ENCODE results near the gene RNF223. TPM values are rescaled to one million over a fixed set of nuclear protein-coding genes. Genes with fewer than 3 reads are reported as not detected.

Gene RNF223
- total and polyA plus RNA-seq, 2 experiments from 2014 or later: not detected

- in situ Hi-C loops (cut with MboI): no loop called here
- Histone ChIP-seq H3K27me3 (replicated peaks; ENCODE audit: insufficient read depth) (no peaks in the 10 kb centered on the region), H4K20me1 (ENCODE audit: insufficient read depth) (no peaks in the 10 kb centered on the region), H3K4me3 (peak overlapping the region; percentile 70), H3K4me2 (ENCODE audit: unreplicated experiment) (peak overlapping the region; percentile 46), H3K9me3 (ENCODE audit: low read depth) (no peaks in the 10 kb centered on the region), H3K27ac (no peak overlapping the region), H3K79me2 (ENCODE audit: insufficient read depth) (no peaks in the 10 kb centered on the region), H3F3A (ENCODE audit: insufficient read depth) (no peaks in the 10 kb centered on the region), H3K9ac (peak overlapping the region; percentile 3; the same call in 1 of the 2 replicates), H3K36me3 (ENCODE audit: low read depth) (no peaks in the 10 kb centered on the region), H3K9me2 (ENCODE audit: insufficient read depth) (no peaks in the 10 kb centered on the region), H3K4me1 (ENCODE audit: insufficient read depth) (0 out of 2 replicates have a peak, but pooled peaks cover 6% of the 10 kb centered on the region), H2AFZ (no peak overlapping the region; the same call in 1 of the 2 replicates)
- DNase-seq: peak; percentile 78
- WGBS, 2 experiments (ENCODE audit: low coverage in 1 of 2, low lambda C conversion rate in 2 of 2, missing lambda C conversion rate in 2 of 2): 20 to 24% methylated on average over 29 of the region's 33 CpGs
- TF ChIP-seq EZH2 (IDR thresholded peaks at IDR 0.05; ENCODE audit: insufficient read depth, poor library complexity, severe bottlenecking) (no peak), EZH2phosphoT487 (IDR thresholded peaks at IDR 0.05; ENCODE audit: insufficient read depth, low read depth) (no peak)
Measured at GRCh38 chr1:1021010-1021919, 52.8 kb downstream of the RNF223 start.

Other genes starting within 250 kb of the RNF223 start
- gene SAMD11, start 150.4 kb downstream of the RNF223 start, total RNA-seq (2014; rRNA removed; shearing (Covaris generic)): 40.9 and 68.3 TPM in 2 replicates
- gene SAMD11, start 150.4 kb downstream of the RNF223 start, polyA plus RNA-seq (2016; fragmentation: Nextera tagmentation; extraction: Ambion mirVana): 8.0 and 8.2 TPM in 2 replicates
- 66.4 and 67.3 TPM in 2 replicates for gene NOC2L, start 115.0 kb downstream of the RNF223 start, total RNA-seq (2014; rRNA removed; shearing (Covaris generic))
- 64.0 and 65.0 TPM in 2 replicates for gene NOC2L, start 115.0 kb downstream of the RNF223 start, polyA plus RNA-seq (2016; fragmentation: Nextera tagmentation; extraction: Ambion mirVana)
- 19.2 and 23.3 TPM in 2 replicates for gene KLHL17, start 113.7 kb downstream of the RNF223 start, total RNA-seq (2014; rRNA removed; shearing (Covaris generic))
- gene KLHL17, start 113.7 kb downstream of the RNF223 start, polyA plus RNA-seq (2016; fragmentation: Nextera tagmentation; extraction: Ambion mirVana): 4.7 and 5.5 TPM in 2 replicates
- gene PLEKHN1, start 107.8 kb downstream of the RNF223 start, total RNA-seq (2014; rRNA removed; shearing (Covaris generic)): 1.4 and 2.1 TPM in 2 replicates
- 1.7 and 2.5 TPM in 2 replicates for gene PLEKHN1, start 107.8 kb downstream of the RNF223 start, polyA plus RNA-seq (2016; fragmentation: Nextera tagmentation; extraction: Ambion mirVana)
- not detected in 2 replicates for gene PERM1, start 92.2 kb downstream of the RNF223 start, total RNA-seq (2014; rRNA removed; shearing (Covaris generic))
- 0.45 and 0.61 TPM in 2 replicates for gene PERM1, start 92.2 kb downstream of the RNF223 start, polyA plus RNA-seq (2016; fragmentation: Nextera tagmentation; extraction: Ambion mirVana)
- gene HES4, start 74.2 kb downstream of the RNF223 start, total RNA-seq (2014; rRNA removed; shearing (Covaris generic)): 3.1 and 7.6 TPM in 2 replicates
- gene HES4, start 74.2 kb downstream of the RNF223 start, polyA plus RNA-seq (2016; fragmentation: Nextera tagmentation; extraction: Ambion mirVana): 3.7 and 4.1 TPM in 2 replicates
- gene ISG15, start 60.8 kb downstream of the RNF223 start, total RNA-seq (2014; rRNA removed; shearing (Covaris generic)): 41.2 and 49.1 TPM in 2 replicates
- 77.0 and 85.7 TPM in 2 replicates for gene ISG15, start 60.8 kb downstream of the RNF223 start, polyA plus RNA-seq (2016; fragmentation: Nextera tagmentation; extraction: Ambion mirVana)
- 43.2 and 55.1 TPM in 2 replicates for gene AGRN, start 54.2 kb downstream of the RNF223 start, total RNA-seq (2014; rRNA removed; shearing (Covaris generic))
- 1.4 and 1.8 TPM in 2 replicates for gene AGRN, start 54.2 kb downstream of the RNF223 start, polyA plus RNA-seq (2016; fragmentation: Nextera tagmentation; extraction: Ambion mirVana)
- 5.2 and 13.1 TPM in 2 replicates for gene C1orf159, start 41.8 kb upstream of the RNF223 start, total RNA-seq (2014; rRNA removed; shearing (Covaris generic))
- gene C1orf159, start 41.8 kb upstream of the RNF223 start, polyA plus RNA-seq (2016; fragmentation: Nextera tagmentation; extraction: Ambion mirVana): 11.0 and 11.4 TPM in 2 replicates
- not detected in 2 replicates for gene TTLL10, start 99.6 kb upstream of the RNF223 start, total RNA-seq (2014; rRNA removed; shearing (Covaris generic))
- not detected in 2 replicates for gene TTLL10, start 99.6 kb upstream of the RNF223 start, polyA plus RNA-seq (2016; fragmentation: Nextera tagmentation; extraction: Ambion mirVana)
- gene TNFRSF18, start 132.3 kb upstream of the RNF223 start, total RNA-seq (2014; rRNA removed; shearing (Covaris generic)): not detected in 2 replicates
- 0.18 TPM in 1 of 2 replicates, not detected in the other for gene TNFRSF18, start 132.3 kb upstream of the RNF223 start, polyA plus RNA-seq (2016; fragmentation: Nextera tagmentation; extraction: Ambion mirVana)
- not detected in 2 replicates for gene TNFRSF4, start 139.8 kb upstream of the RNF223 start, total RNA-seq (2014; rRNA removed; shearing (Covaris generic))
- not detected in 2 replicates for gene TNFRSF4, start 139.8 kb upstream of the RNF223 start, polyA plus RNA-seq (2016; fragmentation: Nextera tagmentation; extraction: Ambion mirVana)
- 214 and 216 TPM in 2 replicates for gene SDF4, start 157.7 kb upstream of the RNF223 start, total RNA-seq (2014; rRNA removed; shearing (Covaris generic))
- 261 and 269 TPM in 2 replicates for gene SDF4, start 157.7 kb upstream of the RNF223 start, polyA plus RNA-seq (2016; fragmentation: Nextera tagmentation; extraction: Ambion mirVana)
- gene B3GALT6, start 157.9 kb upstream of the RNF223 start, total RNA-seq (2014; rRNA removed; shearing (Covaris generic)): 50.3 and 52.5 TPM in 2 replicates
- 6.5 and 8.3 TPM in 2 replicates for gene B3GALT6, start 157.9 kb upstream of the RNF223 start, polyA plus RNA-seq (2016; fragmentation: Nextera tagmentation; extraction: Ambion mirVana)
- gene C1QTNF12, start 172.4 kb upstream of the RNF223 start, total RNA-seq (2014; rRNA removed; shearing (Covaris generic)): 0.38 and 3.1 TPM in 2 replicates
- 2.0 and 2.1 TPM in 2 replicates for gene C1QTNF12, start 172.4 kb upstream of the RNF223 start, polyA plus RNA-seq (2016; fragmentation: Nextera tagmentation; extraction: Ambion mirVana)
- 49.7 and 51.0 TPM in 2 replicates for gene UBE2J2, start 199.5 kb upstream of the RNF223 start, total RNA-seq (2014; rRNA removed; shearing (Covaris generic))
- 63.5 and 68.0 TPM in 2 replicates for gene UBE2J2, start 199.5 kb upstream of the RNF223 start, polyA plus RNA-seq (2016; fragmentation: Nextera tagmentation; extraction: Ambion mirVana)
- gene SCNN1D, start 206.1 kb upstream of the RNF223 start, total RNA-seq (2014; rRNA removed; shearing (Covaris generic)): 0.76 and 2.5 TPM in 2 replicates
- 0.46 and 0.55 TPM in 2 replicates for gene SCNN1D, start 206.1 kb upstream of the RNF223 start, polyA plus RNA-seq (2016; fragmentation: Nextera tagmentation; extraction: Ambion mirVana)
- 58.6 and 68.0 TPM in 2 replicates for gene ACAP3, start 233.6 kb upstream of the RNF223 start, total RNA-seq (2014; rRNA removed; shearing (Covaris generic))
- 11.6 and 11.8 TPM in 2 replicates for gene ACAP3, start 233.6 kb upstream of the RNF223 start, polyA plus RNA-seq (2016; fragmentation: Nextera tagmentation; extraction: Ambion mirVana)
- 36.2 and 46.5 TPM in 2 replicates for gene PUSL1, start 234.3 kb upstream of the RNF223 start, total RNA-seq (2014; rRNA removed; shearing (Covaris generic))
- gene PUSL1, start 234.3 kb upstream of the RNF223 start, polyA plus RNA-seq (2016; fragmentation: Nextera tagmentation; extraction: Ambion mirVana): 28.3 and 30.9 TPM in 2 replicates